Suprapubic skin (tissue), 4 donors: ENCODE data around the gene PTPN20.
"Not testable (repeated sequence)": the region's sequence is repeated elsewhere in the genome, so short reads cannot be mapped to it uniquely, and the experiment has no call there.

ENCODE experiments used
- POLR2A ChIP-seq, 2 donors: fragments of 450-650 bp; IDR thresholded peaks; one replicate each; pipeline ENCODE4 v1.6.1; 2017; ENCODE audit warnings: antibody characterized with exemption in 2 of 2, mild to moderate bottlenecking in 2 of 2, moderate library complexity in 2 of 2
- POLR2AphosphoS5 ChIP-seq, 3 donors: sonication (generic); formaldehyde crosslinking; IDR thresholded peaks; one replicate each; pipeline ENCODE4 v1.6.1; 2017; ENCODE audit warnings: antibody characterized with exemption in 3 of 3
- TF ChIP-seq, protein P1 (sequence below), 2 donors: fragments of 200-600 bp in 1 of 2; fragments of 450-650 bp in 1 of 2; sonication (generic) in 1 of 2; IDR thresholded peaks; one replicate each; pipeline ENCODE4 v1.5.1; 2016 to 2019; ENCODE audit warnings: antibody characterized with exemption in 2 of 2, mild to moderate bottlenecking in 1 of 2, moderate library complexity in 1 of 2

DNA sequence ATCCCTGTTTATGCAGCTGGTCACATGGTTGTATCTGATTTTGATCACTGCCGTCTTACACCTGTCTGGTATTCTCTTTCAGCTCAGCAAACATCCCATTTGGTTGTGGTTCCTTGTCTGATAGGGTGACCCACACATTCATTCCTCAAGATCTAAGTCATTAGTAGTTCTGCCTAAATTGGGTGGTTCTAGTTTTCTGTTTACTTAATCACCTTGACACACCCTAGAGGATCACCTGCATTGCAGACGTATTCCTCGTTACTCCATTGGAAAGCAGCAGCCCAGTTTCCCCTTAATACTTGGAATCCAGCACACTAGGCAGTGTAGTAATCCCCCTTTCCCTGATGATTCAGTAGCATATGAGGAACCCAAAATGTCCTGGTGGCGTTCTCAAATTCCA lies 41.3 kb downstream of the PTPN20 start:
- TF ChIP-seq POLR2A, POLR2AphosphoS5 (IDR thresholded peaks at IDR 0.05): not testable (repeated sequence)
- TF ChIP-seq, protein P1, sequence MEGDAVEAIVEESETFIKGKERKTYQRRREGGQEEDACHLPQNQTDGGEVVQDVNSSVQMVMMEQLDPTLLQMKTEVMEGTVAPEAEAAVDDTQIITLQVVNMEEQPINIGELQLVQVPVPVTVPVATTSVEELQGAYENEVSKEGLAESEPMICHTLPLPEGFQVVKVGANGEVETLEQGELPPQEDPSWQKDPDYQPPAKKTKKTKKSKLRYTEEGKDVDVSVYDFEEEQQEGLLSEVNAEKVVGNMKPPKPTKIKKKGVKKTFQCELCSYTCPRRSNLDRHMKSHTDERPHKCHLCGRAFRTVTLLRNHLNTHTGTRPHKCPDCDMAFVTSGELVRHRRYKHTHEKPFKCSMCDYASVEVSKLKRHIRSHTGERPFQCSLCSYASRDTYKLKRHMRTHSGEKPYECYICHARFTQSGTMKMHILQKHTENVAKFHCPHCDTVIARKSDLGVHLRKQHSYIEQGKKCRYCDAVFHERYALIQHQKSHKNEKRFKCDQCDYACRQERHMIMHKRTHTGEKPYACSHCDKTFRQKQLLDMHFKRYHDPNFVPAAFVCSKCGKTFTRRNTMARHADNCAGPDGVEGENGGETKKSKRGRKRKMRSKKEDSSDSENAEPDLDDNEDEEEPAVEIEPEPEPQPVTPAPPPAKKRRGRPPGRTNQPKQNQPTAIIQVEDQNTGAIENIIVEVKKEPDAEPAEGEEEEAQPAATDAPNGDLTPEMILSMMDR (IDR thresholded peaks at IDR 0.05) = not testable (repeated sequence)
